GM13976 (cell line): ENCODE data around the gene CELSR2.

ENCODE experiments used
- DNase-seq: peaks from one replicate; pipeline ENCODE4 v3.0.0; 2012; ENCODE audit warnings: low spot score
- CTCF ChIP-seq: IDR thresholded peaks from 2 replicates; pipeline ENCODE4 v1.5.1; 2012; ENCODE audit warnings: borderline replicate concordance, mild to moderate bottlenecking; ENCODE audit not compliant: insufficient read depth; ENCODE audit errors: extremely low read depth, missing control alignments, control extremely low read depth
- in situ Hi-C: fragments of 300-500 bp; cut with MboI; formaldehyde crosslinking; loops from one replicate; pipeline ENCODE4 v1.12.0; 2022; ENCODE audit warnings: low sequenced_read_pairs, mixed read lengths, inconsistent platforms; ENCODE audit not compliant: unreplicated experiment

Gene CELSR2

GRCh38 chr1:109255097-109255651, 5.8 kb downstream of the CELSR2 start:
- TF ChIP-seq CTCF, result no peak
- no peak for DNase-seq
- in situ Hi-C loops, result no loop called here

- no peak for TF ChIP-seq CTCF
- no peak for DNase-seq
- in situ Hi-C loops, result no loop called here
Observed at GRCh38 chr1:109255678-109256077, 6.3 kb downstream of the CELSR2 start.

- in situ Hi-C loops, result no loop called here
- no peak for DNase-seq
- TF ChIP-seq CTCF, result no peak
Observed at GRCh38 chr1:109256085-109256484, 6.7 kb downstream of the CELSR2 start.

DNA sequence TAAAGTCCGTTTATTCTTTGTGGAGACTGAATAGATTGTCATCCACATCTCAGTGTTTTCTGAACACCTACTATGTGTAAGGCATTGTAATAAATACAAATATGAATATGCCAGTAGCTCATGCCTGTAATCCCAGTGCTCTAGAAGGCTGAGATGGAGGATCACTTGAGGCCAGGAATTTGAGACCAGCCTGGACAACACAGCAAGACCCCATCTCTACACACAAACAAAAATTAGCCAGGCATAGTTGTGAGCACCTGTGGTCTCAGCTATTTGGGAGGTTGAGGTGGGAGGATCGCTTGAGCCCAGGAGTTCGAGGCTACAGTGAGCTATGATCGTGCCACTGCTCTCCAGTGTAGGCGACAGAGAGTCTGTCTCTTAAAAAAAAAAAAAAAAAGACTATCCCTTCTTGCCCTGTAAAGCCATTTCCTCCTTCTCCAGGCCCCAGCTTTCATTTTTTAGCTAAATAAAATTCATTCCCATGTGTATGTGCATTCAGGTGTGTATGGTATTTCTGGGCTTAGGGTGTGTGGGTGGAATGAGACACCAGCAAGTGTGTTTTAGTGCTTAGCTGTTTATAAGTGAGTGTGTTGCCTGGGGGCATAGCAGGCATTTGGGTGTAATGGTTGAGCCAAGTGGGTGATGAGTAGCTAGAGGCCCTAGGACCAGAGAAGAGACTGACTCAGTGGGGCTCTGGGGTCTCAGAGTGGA, 7.8 kb downstream of the CELSR2 start:
- in situ Hi-C loops, result no loop called here
- no peak for TF ChIP-seq CTCF
- no peak for DNase-seq

GRCh38 chr1:109257682-109258421, 8.5 kb downstream of the CELSR2 start:
- no peak for TF ChIP-seq CTCF
- in situ Hi-C loops, result no loop called here
- no peak for DNase-seq

DNA sequence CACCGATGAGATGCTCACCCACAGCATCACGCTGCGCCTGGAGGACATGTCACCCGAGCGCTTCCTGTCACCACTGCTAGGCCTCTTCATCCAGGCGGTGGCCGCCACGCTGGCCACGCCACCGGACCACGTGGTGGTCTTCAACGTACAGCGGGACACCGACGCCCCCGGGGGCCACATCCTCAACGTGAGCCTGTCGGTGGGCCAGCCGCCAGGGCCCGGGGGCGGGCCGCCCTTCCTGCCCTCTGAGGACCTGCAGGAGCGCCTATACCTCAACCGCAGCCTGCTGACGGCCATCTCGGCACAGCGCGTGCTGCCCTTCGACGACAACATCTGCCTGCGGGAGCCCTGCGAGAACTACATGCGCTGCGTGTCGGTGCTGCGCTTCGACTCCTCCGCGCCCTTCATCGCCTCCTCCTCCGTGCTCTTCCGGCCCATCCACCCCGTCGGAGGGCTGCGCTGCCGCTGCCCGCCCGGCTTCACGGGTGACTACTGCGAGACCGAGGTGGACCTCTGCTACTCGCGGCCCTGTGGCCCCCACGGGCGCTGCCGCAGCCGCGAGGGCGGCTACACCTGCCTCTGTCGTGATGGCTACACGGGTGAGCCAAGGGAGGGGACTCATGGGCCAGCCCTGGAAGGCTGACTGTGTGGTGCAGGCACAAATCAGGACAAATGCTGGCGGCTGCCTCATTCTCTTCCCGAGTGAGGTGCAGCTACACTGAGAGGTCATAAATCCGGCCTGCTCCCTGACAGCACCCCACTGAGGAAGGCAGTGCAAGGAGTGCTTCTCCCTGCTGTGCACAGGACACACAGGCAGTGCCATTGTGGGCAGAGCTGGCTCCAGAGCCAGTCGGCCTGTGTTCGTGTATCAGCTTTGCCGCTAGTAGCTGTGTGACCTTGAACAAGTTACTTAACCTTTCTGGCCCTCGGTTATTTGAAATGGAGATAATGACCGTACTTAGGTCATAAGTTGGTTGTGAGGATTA, 9.4 kb downstream of the CELSR2 start:
- DNase-seq, result no peak
- in situ Hi-C loops, result no loop called here
- TF ChIP-seq CTCF, result no peak
